ENCODE results near the gene MBNL3. TPM values are rescaled to one million over a fixed set of nuclear protein-coding genes. Genes with fewer than 3 reads are reported as not detected.

MBNL3 gene
- total RNA-seq, 1 experiment from 2014 or later, result 2.6 TPM

DNA sequence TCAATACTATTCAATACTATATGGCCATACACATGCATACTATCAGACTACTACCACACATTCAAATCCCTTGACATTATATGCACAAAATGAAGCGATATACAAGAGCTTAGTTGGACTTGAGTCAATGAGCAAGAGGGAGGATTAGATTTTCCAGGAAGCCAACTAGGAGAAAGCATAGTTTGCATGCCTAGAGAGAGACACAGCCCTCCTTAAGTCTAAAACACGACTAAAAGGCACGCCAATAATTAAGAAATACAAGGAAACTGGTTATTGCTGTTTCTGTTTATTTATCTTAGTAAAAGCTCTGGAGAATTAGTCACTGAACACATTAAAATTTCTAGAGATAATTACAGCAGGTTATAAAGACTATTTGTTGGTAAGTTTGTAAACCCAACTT lies 21.8 kb downstream of the MBNL3 start:
- Histone ChIP-seq H3K79me2 (ENCODE audit: insufficient read depth, low read length) (no peaks in the 10 kb centered on the region), H2BK12ac (ENCODE audit: insufficient read length, low read depth, low read length) (no peak overlapping the region), H2BK120ac (ENCODE audit: low read depth, low read length, poor library complexity, severe bottlenecking) (no peak overlapping the region), H2BK5ac (ENCODE audit: insufficient read length, low read length) (no peak overlapping the region), H2BK20ac (ENCODE audit: low read depth, low read length, poor library complexity, severe bottlenecking) (no peak overlapping the region), H3K23me2 (ENCODE audit: insufficient read length, low read depth, low read length, poor library complexity, severe bottlenecking) (no peaks in the 10 kb centered on the region), H3K79me1 (ENCODE audit: insufficient read depth, low read depth, low read length, poor library complexity, severe bottlenecking) (no peaks in the 10 kb centered on the region), H3K9me3 (ENCODE audit: control insufficient read depth, low read depth, low read length) (no peaks in the 10 kb centered on the region), H3K14ac (ENCODE audit: insufficient read depth, low read length) (no peak overlapping the region), H3K4me2 (ENCODE audit: insufficient read depth, insufficient read length, low read length) (no peak overlapping the region), H4K91ac (ENCODE audit: insufficient read length, low read depth, low read length) (no peak overlapping the region), H3K56ac (ENCODE audit: insufficient read length, low read depth, low read length) (no peak overlapping the region), H3K27ac (ENCODE audit: insufficient read length, low read depth, low read length) (no peak overlapping the region), H3K18ac (ENCODE audit: insufficient read length, low read depth, low read length) (no peak overlapping the region), H3K9ac (ENCODE audit: extremely low read depth, insufficient read length, low read length) (no peak overlapping the region), H3K27me3 (ENCODE audit: insufficient read depth, low read length) (no peaks in the 10 kb centered on the region), H3K4me1 (ENCODE audit: insufficient read depth, low read length) (no peaks in the 10 kb centered on the region; the same call in 1 of the 2 replicates), H3K4ac (ENCODE audit: low read depth, low read length) (no peak overlapping the region), H3T11ph (ENCODE audit: low read length) (no peak overlapping the region), H3K23ac (ENCODE audit: insufficient read length, low read depth, low read length) (no peak overlapping the region), H2AK5ac (ENCODE audit: insufficient read length, low read length) (no peak overlapping the region), H2BK15ac (ENCODE audit: low read depth, low read length) (no peak overlapping the region), H4K8ac (replicated peaks; ENCODE audit: insufficient read length, low read depth, low read length) (no peak overlapping the region), H4K5ac (ENCODE audit: insufficient read length, low read depth, low read length) (no peak overlapping the region), H4K20me1 (ENCODE audit: control insufficient read depth, insufficient read depth, insufficient read length) (no peaks in the 10 kb centered on the region), H2AFZ (ENCODE audit: low read length) (no peak overlapping the region)
- Mint-ChIP-seq H3K36me3 (ENCODE audit: insufficient read depth in 1 of 3, low read depth in 3 of 3) (no peaks in the 10 kb centered on the region; a peak in 2 of 7 replicates), H3K4me3 (no peak overlapping the region), H3K4me1 (peaks cover 3% of the 10 kb centered on the region in 2 experiments), H3K27ac (no peak overlapping the region), H3K9me3 (peaks cover 2 to 4% of the 10 kb centered on the region in 2 experiments; a peak in 2 of 5 replicates), H3K27me3 (ENCODE audit: low read depth) (no peaks in the 10 kb centered on the region)
- TF ChIP-seq, protein P1, sequence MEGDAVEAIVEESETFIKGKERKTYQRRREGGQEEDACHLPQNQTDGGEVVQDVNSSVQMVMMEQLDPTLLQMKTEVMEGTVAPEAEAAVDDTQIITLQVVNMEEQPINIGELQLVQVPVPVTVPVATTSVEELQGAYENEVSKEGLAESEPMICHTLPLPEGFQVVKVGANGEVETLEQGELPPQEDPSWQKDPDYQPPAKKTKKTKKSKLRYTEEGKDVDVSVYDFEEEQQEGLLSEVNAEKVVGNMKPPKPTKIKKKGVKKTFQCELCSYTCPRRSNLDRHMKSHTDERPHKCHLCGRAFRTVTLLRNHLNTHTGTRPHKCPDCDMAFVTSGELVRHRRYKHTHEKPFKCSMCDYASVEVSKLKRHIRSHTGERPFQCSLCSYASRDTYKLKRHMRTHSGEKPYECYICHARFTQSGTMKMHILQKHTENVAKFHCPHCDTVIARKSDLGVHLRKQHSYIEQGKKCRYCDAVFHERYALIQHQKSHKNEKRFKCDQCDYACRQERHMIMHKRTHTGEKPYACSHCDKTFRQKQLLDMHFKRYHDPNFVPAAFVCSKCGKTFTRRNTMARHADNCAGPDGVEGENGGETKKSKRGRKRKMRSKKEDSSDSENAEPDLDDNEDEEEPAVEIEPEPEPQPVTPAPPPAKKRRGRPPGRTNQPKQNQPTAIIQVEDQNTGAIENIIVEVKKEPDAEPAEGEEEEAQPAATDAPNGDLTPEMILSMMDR (conservative IDR thresholded peaks at IDR 0.05), result no peak
- WGBS (ENCODE audit: extremely low coverage, insufficient read length, low lambda C conversion rate), result no CpG with 5 or more reads among the region's 3 CpGs
- DNase-seq, result no peak
